Measurements from ENCODE around the gene TCF4.

DNA sequence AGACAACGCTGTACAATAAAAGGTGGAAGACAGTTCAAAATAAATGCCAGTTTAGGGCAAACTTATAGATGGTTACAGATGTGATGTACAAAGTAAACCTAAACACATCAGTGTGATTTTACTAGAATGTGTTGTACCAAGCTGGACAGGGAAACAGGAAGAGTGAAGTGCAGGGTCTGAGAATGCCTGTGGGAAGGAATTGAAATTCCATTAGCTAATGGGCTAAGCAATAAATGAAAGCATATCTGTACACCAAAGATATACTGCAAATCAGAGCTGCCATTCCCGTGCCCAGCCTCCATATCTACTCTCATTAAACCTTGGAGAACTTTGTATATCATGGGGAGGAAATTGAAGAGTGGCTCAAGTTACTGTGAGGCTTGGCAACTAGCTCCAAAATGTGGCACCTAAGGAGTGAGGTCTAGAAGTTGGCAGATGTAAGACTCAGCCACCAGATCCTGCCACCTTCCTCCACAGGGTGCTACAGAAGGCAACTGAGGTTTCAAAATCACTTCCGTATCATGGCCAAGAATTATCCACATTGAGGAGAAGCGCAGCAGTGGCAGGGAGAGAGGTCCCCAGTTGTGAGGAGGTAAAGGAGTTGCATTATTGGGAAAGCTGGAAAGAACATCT is 277.8 kb downstream of the TCF4 start:
- TF ChIP-seq SPI1 (IDR thresholded peaks at IDR 0.05; ENCODE audit: low read depth, low read length): no peak
- no peak for TF ChIP-seq POLR2A (IDR thresholded peaks at IDR 0.05; ENCODE audit: low read depth, low read length)
- no peak for TF ChIP-seq POLR2AphosphoS5 (IDR thresholded peaks at IDR 0.05; ENCODE audit: low read depth, low read length)
- TF ChIP-seq PAX5 (IDR thresholded peaks at IDR 0.05; ENCODE audit: insufficient read depth, low read length, severe bottlenecking): no peak
- no peak for TF ChIP-seq TAF1 (IDR thresholded peaks at IDR 0.05; ENCODE audit: low read depth, low read length)
